OCI-LY3 (cell line): ENCODE measurements around the gene SLC27A5.

ENCODE experiments used
- CTCF ChIP-seq: fragments of 200-600, 300-600 bp; sonication (generic); IDR thresholded peaks from 2 replicates; pipeline ENCODE4 v1.5.1; 2014; ENCODE audit warnings: antibody characterized with exemption, low read length, low read depth
- EZH2phosphoT487 ChIP-seq: fragments of 200-600 bp; shearing (Covaris generic); IDR thresholded peaks from 2 replicates; pipeline ENCODE4 v1.6.1; 2018; ENCODE audit warnings: antibody characterized with exemption, mixed run types, low read depth

- no peak for TF ChIP-seq CTCF
- no peak for TF ChIP-seq EZH2phosphoT487
These were observed 48.5 kb upstream of the SLC27A5 start for GRCh38 chr19:58560007-58560887.
